GM21786 (cell line): ENCODE results near the gene SPC24.
"Not testable (repeated sequence)": the region's sequence is repeated elsewhere in the genome, so short reads cannot be mapped to it uniquely, and the experiment has no call there.

ENCODE experiments used
- ATAC-seq: cut with Tn5 transposase; IDR thresholded peaks from one replicate; pipeline ENCODE4 v1.9.1; 2021; ENCODE audit not compliant: unreplicated experiment

SPC24 gene

GRCh38 chr19:11192957-11193939 is 37.7 kb upstream of the SPC24 start:
- no peak for ATAC-seq

- no peak for ATAC-seq
Observed at GRCh38 chr19:11191934-11192333, 36.4 kb upstream of the SPC24 start.

GRCh38 chr19:11191273-11191755 is 35.7 kb upstream of the SPC24 start:
- no peak for ATAC-seq

DNA sequence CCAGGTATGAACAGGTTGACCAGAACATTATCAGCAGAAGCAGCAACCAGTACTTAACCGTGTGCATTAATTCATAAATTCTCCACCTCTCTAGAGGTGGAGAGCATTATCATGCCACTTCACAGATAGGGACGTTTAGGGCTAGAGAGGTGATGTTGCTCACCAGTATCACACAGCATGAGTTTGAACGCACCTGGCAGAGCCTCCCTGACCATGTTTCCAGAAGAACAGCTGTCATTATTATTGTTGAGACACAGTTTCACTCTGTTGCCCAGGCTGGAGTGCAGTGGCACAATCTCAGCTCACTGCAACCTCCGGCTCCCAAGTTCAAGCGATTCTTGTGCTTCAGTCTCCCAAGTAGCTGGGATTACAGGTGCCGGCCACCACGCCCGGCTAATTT is 34.9 kb upstream of the SPC24 start:
- ATAC-seq: no peak

DNA sequence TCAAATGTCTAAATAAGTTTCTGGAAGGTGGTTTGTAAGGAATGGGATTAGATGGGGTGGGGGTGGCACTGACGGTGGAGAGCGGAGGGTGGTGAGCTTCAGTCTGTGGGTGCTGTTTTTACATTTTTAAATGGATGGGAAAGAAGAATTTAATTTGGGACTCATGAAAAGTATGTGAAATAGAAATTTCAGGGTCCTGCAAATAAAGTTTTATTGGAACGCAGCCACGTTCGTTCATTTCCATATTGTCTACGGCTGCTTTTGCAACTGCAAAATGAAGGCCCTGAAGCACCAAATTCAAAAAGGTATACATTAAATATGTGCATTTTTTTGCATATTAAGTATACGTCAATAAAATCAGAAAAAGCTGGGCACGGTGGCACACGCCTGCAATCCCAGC is 31.9 kb upstream of the SPC24 start:
- ATAC-seq: no peak

DNA sequence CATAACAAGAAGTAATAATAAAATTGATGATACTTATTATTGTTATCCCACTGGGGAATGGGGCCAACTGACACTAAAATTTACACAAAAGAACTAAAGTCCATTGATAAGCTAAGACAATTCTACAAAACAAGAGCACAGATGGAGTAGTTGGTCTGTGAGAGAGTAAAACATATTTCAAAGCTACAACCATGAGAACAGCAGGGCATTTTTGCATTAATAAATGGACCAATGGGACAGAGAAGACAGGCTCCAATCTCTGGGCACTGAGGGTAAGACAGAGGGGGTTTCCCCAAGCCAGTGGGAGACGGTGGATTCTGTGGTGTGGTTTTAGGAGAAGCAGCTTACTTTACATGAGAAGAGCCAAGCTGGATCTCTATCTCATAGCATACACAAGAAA is 27.4 kb upstream of the SPC24 start:
- no peak for ATAC-seq

GRCh38 chr19:11181488-11181887 is 25.9 kb upstream of the SPC24 start:
- ATAC-seq: no peak

DNA sequence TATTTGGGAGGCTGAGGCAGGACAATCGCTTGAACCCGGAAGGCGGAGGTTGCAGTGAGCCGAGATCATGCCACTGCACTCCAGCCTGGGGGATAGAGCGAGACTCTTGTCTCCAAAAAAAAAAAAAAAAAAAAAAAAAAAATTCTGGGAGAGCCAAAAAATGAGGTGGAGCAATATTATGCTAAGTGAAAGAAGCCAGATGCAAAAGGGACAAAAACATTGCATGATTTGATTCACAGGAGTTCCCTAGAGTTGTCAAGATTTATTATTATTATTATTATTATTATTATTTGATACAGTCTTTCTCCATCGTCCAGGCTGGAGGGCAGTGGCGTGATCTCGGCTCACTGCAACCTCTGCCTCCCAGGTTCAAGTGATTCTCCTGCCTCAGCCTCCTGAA is 25.4 kb upstream of the SPC24 start:
- ATAC-seq: not testable (repeated sequence)

- no peak for ATAC-seq
Observed at GRCh38 chr19:11180346-11180745, 24.8 kb upstream of the SPC24 start.

DNA sequence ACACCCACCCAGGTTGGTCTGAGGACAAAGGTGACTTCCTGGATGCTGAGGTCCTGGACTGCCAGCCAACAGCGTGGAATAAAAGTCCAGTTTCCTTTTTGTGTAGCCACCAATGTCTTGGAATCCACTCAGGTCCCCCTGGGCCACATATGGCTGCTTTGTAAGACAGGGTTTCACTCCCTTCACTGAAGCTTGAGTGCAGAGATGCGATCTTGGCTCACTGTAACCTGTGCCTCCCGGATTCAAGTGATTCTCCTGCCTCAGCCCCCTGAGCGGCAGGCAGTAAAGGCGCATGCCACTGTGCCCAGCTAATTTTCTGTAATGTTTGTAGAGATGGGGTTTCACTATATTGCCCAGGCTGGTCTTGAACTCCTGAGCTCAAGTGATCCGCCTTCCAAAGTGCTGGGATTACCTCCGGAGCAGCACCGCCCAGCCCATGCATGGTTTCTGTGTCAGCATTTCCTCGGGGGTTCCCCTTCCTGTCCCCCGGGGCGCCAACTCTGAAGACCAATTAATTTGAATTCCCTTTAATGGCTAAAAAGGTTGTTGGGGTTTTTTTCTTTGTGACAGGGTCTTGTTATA is 24.2 kb upstream of the SPC24 start:
- no peak for ATAC-seq

GRCh38 chr19:11179145-11179465 is 23.5 kb upstream of the SPC24 start:
- not testable (repeated sequence) for ATAC-seq

DNA sequence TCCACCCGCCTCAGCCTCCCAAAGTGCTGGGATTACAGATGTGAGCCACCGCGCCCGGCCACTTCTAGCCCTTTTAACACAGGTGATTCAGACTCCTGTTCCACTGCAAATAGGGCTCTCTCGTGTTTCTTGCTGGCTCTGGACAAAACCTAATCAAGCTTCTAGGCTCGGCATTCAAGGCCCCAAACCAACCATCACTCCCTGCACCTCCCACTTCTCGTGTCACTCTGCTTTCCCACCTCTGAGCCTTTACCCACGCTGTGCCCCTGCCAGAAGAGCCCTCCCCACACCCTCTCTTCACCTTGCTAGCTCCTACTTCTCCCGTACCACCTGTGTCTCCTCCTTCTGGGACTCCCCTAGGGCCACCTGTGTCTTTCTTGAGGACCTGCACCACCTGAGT is 22.0 kb upstream of the SPC24 start:
- ATAC-seq: no peak

DNA sequence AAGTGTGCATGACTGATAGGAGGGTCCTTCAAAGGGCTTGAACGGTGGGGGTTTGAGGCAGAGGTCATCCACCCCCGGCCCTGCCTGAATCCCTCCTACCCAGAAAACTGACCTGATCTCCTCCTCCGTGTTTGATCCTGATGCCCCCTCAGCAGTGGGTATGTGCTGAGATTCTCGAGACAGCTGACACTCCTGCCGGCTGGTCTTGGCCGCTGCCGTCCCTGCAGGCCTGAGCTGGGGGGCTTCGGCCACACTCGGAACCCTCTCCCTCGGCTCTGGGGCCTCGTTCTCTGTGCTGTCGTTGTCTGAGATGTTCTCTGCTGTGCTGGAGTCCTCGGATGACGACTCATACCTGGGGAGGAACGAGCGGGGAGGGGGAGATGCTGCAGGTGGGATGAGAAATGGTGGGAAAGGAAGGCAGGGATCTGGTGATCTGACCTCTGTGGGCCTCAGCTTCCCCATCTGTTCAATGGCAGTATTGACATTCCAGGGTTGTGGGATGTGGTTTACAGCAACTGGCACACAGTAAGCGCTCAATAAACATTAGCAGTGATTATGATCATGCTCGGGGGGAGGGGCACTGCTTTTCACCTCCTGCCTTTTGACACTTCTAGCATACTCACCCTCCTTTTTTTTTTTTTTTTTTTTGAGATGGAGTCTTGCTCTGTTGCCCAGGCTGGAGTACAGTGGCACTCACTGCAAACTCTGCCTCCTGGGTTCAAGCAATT is 21.0 kb upstream of the SPC24 start:
- ATAC-seq: no peak

- ATAC-seq: no peak
Observed at GRCh38 chr19:11175920-11176319, 20.3 kb upstream of the SPC24 start.

DNA sequence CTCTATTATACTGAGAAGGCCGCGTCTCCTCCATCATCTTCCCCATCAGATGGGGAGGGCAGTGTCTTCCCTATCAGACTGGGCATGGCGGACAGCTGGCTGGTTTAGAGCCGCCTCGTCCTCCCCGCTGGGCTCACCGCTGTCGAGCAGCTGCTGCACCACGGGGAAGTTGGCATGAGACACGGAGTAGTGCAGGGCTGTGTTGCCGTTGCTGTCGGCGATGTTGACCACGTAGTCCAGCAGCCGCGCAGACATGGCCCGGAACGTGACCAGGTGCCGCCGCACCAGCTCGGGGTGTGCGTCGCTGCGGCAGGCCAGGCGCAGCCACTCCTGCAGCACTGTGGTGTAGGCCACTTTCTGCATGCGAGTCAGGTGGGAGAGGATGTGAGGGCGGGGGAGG is 18.8 kb upstream of the SPC24 start:
- ATAC-seq: no peak

GRCh38 chr19:11173516-11174155 is 18.1 kb upstream of the SPC24 start:
- ATAC-seq: no peak

GRCh38 chr19:11172576-11172975 is 17.0 kb upstream of the SPC24 start:
- no peak for ATAC-seq

- no peak for ATAC-seq
Observed at GRCh38 chr19:11171144-11171543, 15.6 kb upstream of the SPC24 start.

- ATAC-seq: no peak
Observed at GRCh38 chr19:11169896-11170678, 14.5 kb upstream of the SPC24 start.

DNA sequence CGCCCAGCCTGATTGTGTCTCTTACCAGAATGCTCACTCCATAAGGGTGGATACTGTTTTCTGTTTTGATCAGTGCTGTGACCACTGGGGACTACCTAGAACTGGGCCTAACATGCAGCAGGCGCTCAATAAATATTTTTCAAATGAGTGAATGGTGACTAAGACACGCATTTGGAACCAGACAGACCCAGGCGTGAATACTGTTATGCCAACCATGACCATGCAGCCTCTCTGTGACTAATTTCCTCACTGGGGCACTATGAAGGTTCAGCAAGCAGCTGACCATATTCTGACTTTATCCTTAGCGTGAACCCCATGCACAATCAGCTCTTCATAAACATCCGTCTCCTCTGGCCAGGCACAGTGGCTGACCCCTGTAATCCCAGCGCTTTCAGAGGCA is 13.0 kb upstream of the SPC24 start:
- ATAC-seq: no peak
